ENCODE results near the gene TTLL11. TPM values are rescaled to one million over a fixed set of nuclear protein-coding genes. Genes with fewer than 3 reads are reported as not detected.

Gene TTLL11
- total RNA-seq, 1 donor from 2014 or later = 4.0 TPM

DNA sequence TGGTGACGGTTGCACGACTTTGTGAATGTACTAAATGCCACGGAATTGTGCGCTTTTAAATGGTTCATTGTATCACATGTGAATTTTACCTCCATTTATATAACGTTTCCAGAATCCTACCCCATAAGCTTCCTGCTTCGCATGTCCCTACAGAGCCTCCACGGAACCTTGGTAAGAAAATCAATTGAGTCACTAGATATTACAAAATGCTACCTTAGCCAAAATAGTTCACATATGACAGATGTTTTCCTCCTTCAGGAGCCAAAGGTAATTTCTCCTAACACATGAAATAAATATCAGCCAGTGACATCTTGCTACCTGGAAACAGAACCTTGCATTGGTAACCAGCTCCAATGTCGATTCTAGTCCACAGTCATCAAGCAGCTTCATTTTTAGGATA lies 125.1 kb downstream of the TTLL11 start:
- H3K9me3 Mint-ChIP-seq (ENCODE audit: unreplicated experiment) = peaks cover 4% of the 10 kb centered on the region
- no peaks in the 10 kb centered on the region for H3K27me3 Mint-ChIP-seq (ENCODE audit: unreplicated experiment)
- TF ChIP-seq, protein P1, sequence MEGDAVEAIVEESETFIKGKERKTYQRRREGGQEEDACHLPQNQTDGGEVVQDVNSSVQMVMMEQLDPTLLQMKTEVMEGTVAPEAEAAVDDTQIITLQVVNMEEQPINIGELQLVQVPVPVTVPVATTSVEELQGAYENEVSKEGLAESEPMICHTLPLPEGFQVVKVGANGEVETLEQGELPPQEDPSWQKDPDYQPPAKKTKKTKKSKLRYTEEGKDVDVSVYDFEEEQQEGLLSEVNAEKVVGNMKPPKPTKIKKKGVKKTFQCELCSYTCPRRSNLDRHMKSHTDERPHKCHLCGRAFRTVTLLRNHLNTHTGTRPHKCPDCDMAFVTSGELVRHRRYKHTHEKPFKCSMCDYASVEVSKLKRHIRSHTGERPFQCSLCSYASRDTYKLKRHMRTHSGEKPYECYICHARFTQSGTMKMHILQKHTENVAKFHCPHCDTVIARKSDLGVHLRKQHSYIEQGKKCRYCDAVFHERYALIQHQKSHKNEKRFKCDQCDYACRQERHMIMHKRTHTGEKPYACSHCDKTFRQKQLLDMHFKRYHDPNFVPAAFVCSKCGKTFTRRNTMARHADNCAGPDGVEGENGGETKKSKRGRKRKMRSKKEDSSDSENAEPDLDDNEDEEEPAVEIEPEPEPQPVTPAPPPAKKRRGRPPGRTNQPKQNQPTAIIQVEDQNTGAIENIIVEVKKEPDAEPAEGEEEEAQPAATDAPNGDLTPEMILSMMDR (IDR thresholded peaks at IDR 0.05; ENCODE audit: unreplicated experiment) = no peak
- no peaks in the 10 kb centered on the region for H3K4me1 Mint-ChIP-seq (ENCODE audit: unreplicated experiment)
- H3K27ac Mint-ChIP-seq (ENCODE audit: unreplicated experiment) = no peak overlapping the region
- no peak overlapping the region for H3K4me3 Mint-ChIP-seq (ENCODE audit: unreplicated experiment)
- peaks cover 8% of the 10 kb centered on the region for H3K36me3 Mint-ChIP-seq (ENCODE audit: low read depth, unreplicated experiment)
- no peak for DNase-seq (ENCODE audit: low spot score)

DNA sequence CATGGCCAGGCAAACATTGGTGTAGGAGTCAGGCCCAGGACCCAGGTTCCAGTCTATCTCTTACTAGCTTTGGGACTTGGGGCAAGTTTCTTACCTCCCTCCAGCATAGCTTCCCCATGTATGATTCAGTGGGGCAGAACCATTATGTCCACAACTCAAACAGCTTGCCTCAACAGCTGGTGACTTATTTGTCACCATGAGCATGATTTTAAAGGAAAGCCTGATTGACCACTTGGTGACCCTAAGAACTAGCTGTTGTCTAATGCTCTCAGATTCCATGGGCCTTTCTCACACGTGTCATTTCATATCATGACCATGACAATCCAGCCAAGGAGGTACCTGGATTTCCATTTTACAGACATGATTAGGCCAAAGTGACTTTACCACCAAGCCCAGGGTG lies 126.4 kb downstream of the TTLL11 start:
- H3K27ac Mint-ChIP-seq (ENCODE audit: unreplicated experiment) = no peak overlapping the region
- H3K27me3 Mint-ChIP-seq (ENCODE audit: unreplicated experiment) = no peaks in the 10 kb centered on the region
- H3K9me3 Mint-ChIP-seq (ENCODE audit: unreplicated experiment) = peaks cover 4% of the 10 kb centered on the region
- peaks cover 5% of the 10 kb centered on the region for H3K36me3 Mint-ChIP-seq (ENCODE audit: low read depth, unreplicated experiment)
- DNase-seq (ENCODE audit: low spot score) = no peak
- H3K4me1 Mint-ChIP-seq (ENCODE audit: unreplicated experiment) = no peaks in the 10 kb centered on the region
- H3K4me3 Mint-ChIP-seq (ENCODE audit: unreplicated experiment) = no peak overlapping the region
- TF ChIP-seq, protein P1 (IDR thresholded peaks at IDR 0.05; ENCODE audit: unreplicated experiment) = no peak

GRCh38 chr9:121963528-121963995 lies 129.5 kb downstream of the TTLL11 start:
- Mint-ChIP-seq H3K4me3 (ENCODE audit: unreplicated experiment) (no peak overlapping the region), H3K4me1 (ENCODE audit: unreplicated experiment) (no peaks in the 10 kb centered on the region), H3K27me3 (ENCODE audit: unreplicated experiment) (no peaks in the 10 kb centered on the region), H3K27ac (ENCODE audit: unreplicated experiment) (no peak overlapping the region), H3K36me3 (ENCODE audit: low read depth, unreplicated experiment) (no peaks in the 10 kb centered on the region), H3K9me3 (ENCODE audit: unreplicated experiment) (no peaks in the 10 kb centered on the region)
- DNase-seq (ENCODE audit: low spot score) = no peak
- TF ChIP-seq, protein P1 (IDR thresholded peaks at IDR 0.05; ENCODE audit: unreplicated experiment) = no peak

DNA sequence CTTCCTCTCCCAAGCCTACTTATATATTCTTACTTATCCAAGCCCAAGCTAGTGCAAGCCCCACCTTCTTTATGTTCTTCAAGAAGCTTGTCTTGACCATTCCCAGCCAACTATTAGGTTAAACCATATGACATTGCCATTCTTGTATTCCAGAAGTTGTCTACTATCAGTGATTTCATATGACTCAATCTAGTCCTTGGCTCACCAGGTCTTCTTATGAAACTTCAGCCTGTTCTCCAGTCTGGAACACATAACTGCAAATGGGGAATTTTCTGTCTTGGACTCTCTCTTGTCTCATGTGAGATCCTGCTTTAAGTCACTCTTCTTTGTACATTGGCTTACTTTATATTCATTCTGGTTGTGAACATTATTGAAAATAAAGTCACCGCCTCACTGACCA lies 130.7 kb downstream of the TTLL11 start:
- DNase-seq (ENCODE audit: low spot score) = no peak
- H3K4me1 Mint-ChIP-seq (ENCODE audit: unreplicated experiment) = no peaks in the 10 kb centered on the region
- H3K27ac Mint-ChIP-seq (ENCODE audit: unreplicated experiment) = no peak overlapping the region
- no peaks in the 10 kb centered on the region for H3K36me3 Mint-ChIP-seq (ENCODE audit: low read depth, unreplicated experiment)
- no peaks in the 10 kb centered on the region for H3K27me3 Mint-ChIP-seq (ENCODE audit: unreplicated experiment)
- TF ChIP-seq, protein P1 (IDR thresholded peaks at IDR 0.05; ENCODE audit: unreplicated experiment) = no peak
- no peak overlapping the region for H3K4me3 Mint-ChIP-seq (ENCODE audit: unreplicated experiment)
- H3K9me3 Mint-ChIP-seq (ENCODE audit: unreplicated experiment) = no peaks in the 10 kb centered on the region

DNA sequence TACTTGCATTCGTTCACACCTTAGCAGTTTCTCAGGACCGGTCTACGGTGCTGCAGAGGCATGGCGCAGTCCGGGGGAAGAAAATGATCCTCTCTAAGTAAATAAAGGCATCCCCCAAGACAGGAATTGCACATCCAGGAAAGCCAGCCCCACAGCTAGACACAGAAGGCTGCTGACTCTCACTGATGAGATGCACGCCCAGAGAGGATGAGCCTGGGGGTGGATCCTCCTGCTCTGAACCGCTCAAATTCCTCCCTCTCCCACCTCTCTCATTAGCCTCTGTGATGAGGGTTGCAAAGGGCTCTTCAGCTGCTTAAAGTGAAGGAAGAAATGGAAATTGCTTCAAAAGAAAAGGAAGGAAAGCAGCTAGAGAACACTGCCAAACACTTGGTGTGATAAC lies 132.4 kb downstream of the TTLL11 start:
- Mint-ChIP-seq H3K27ac (ENCODE audit: unreplicated experiment) (no peak overlapping the region), H3K4me1 (ENCODE audit: unreplicated experiment) (no peaks in the 10 kb centered on the region), H3K27me3 (ENCODE audit: unreplicated experiment) (no peaks in the 10 kb centered on the region), H3K9me3 (ENCODE audit: unreplicated experiment) (no peaks in the 10 kb centered on the region), H3K36me3 (ENCODE audit: low read depth, unreplicated experiment) (no peaks in the 10 kb centered on the region), H3K4me3 (ENCODE audit: unreplicated experiment) (no peak overlapping the region)
- no peak for DNase-seq (ENCODE audit: low spot score)
- TF ChIP-seq, protein P1 (IDR thresholded peaks at IDR 0.05; ENCODE audit: unreplicated experiment) = no peak
